A549 (cell line): Measurements from ENCODE around the gene GALNTL6. TPM values are rescaled to one million over a fixed set of nuclear protein-coding genes. Genes with fewer than 3 reads are reported as not detected.

Experiments
- ATAC-seq, 2 experiments: fragments of 200-7000 bp in 1 of 2; fragments of >200 bp in 1 of 2; cut with Nextera tagmentation in 1 of 2; cut with Tn5 transposase in 1 of 2; 3 replicates each; pipeline versions ENCODE4 v1.8.0 to v1.9.1; 2018 to 2020; ENCODE audit warnings: mild to moderate bottlenecking in 1 of 2, moderate library complexity in 1 of 2
- CTCF ChIA-PET: fragments of 300-600 bp; sonication (Branson Sonifier 250); formaldehyde crosslinking; extraction: SDS; loops from one replicate; lab custom pipeline; 2021; ENCODE audit warnings: antibody characterized with exemption, inconsistent platforms; lab: Yijun Ruan, JAX
- POLR2A ChIA-PET: fragments of 350-600 bp; formaldehyde crosslinking; extraction: SDS; loops from one replicate; lab custom pipeline; 2021; ENCODE audit warnings: antibody characterized with exemption, inconsistent platforms; lab: Yijun Ruan, JAX
- DNase-seq, 2 experiments: peaks; one replicate each; pipeline versions ENCODE4 v3.0.0 to v3.0.0-alpha.2; 2011 to 2016; ENCODE audit warnings: low read depth in 1 of 2, low spot score in 1 of 2
- FAIRE-seq: peaks from 2 replicates; lab custom pipeline; 2011; peaks lifted over from hg19 to GRCh38; lab: Jason Lieb, UNC
- H3K27ac ChIP-seq, 2 experiments: fragments of >200 bp; sonication (Bioruptor Twin); formaldehyde crosslinking; 3 replicates each; pipeline ENCODE4 v1.5.1; 2016 to 2017
- H3K4me1 ChIP-seq: fragments of >200 bp; sonication (Bioruptor Twin); formaldehyde crosslinking; 3 replicates; pipeline ENCODE4 v1.6.1; 2016
- H3K4me2 ChIP-seq: fragments of >200 bp; sonication (Bioruptor Twin); formaldehyde crosslinking; 3 replicates; pipeline ENCODE4 v1.6.1; 2016
- H3K4me3 ChIP-seq: fragments of >200 bp; sonication (Bioruptor Twin); formaldehyde crosslinking; 3 replicates; pipeline ENCODE4 v1.5.1; 2016
- H3K9me3 ChIP-seq: fragments of >200 bp; sonication (Bioruptor Twin); formaldehyde crosslinking; 3 replicates; pipeline ENCODE4 v1.6.1; 2016
- ATOH8 ChIP-seq: fragments of 250-450 bp; sonication (Bioruptor Pico); IDR thresholded peaks from 2 replicates; pipeline ENCODE4 v1.5.0; 2020; ENCODE audit warnings: low read depth, mild to moderate bottlenecking, moderate library complexity
- BCL3 ChIP-seq: fragments of >200 bp; sonication (Bioruptor Twin); formaldehyde crosslinking; IDR thresholded peaks from 3 replicates; pipeline ENCODE4 v1.6.1; 2016
- CBX2 ChIP-seq: fragments of 200-600 bp; sonication (generic); IDR thresholded peaks from 2 replicates; pipeline ENCODE4 v1.6.1; 2016; ENCODE audit warnings: low read depth, mild to moderate bottlenecking, borderline replicate concordance
- E2F6 ChIP-seq: IDR thresholded peaks from 2 replicates; pipeline ENCODE4 v1.6.1; 2012; ENCODE audit warnings: low read depth, borderline replicate concordance
- EHF ChIP-seq: fragments of 250-450 bp; sonication (Bioruptor Pico); IDR thresholded peaks from 2 replicates; pipeline ENCODE4 v1.5.0; 2020; ENCODE audit warnings: mild to moderate bottlenecking
- EHMT2 ChIP-seq: fragments of 200-600 bp; sonication (generic); IDR thresholded peaks from 2 replicates; pipeline ENCODE4 v1.6.1; 2016; ENCODE audit warnings: antibody characterized with exemption, low read depth, mild to moderate bottlenecking, moderate library complexity
- EP300 ChIP-seq, 2 experiments: fragments of >200 bp; sonication (Bioruptor Twin); formaldehyde crosslinking; IDR thresholded peaks; 2 replicates in 1 of 2; 3 replicates in 1 of 2; pipeline ENCODE4 v1.6.1; 2016 to 2017
- ESRRA ChIP-seq: fragments of 150-350 bp; IDR thresholded peaks from 2 replicates; pipeline ENCODE4 v1.6.1; 2014; ENCODE audit warnings: mild to moderate bottlenecking, low read length, borderline replicate concordance
- FOSL2 ChIP-seq, 2 experiments: fragments of 450-650 bp in 1 of 2; fragments of >200 bp in 1 of 2; sonication (Bioruptor Twin) in 1 of 2; formaldehyde crosslinking; IDR thresholded peaks; 2 replicates each; pipeline versions ENCODE4 v1.5.0 to v1.6.1; 2016 to 2020; ENCODE audit warnings: mild to moderate bottlenecking in 1 of 2, moderate library complexity in 1 of 2
- FOXS1 ChIP-seq: fragments of 250-450 bp; sonication (Bioruptor Pico); IDR thresholded peaks from 2 replicates; pipeline ENCODE4 v1.5.0; 2020; ENCODE audit warnings: mild to moderate bottlenecking, moderate library complexity
- GATA3 ChIP-seq: IDR thresholded peaks from 2 replicates; pipeline ENCODE4 v1.6.1; 2012; ENCODE audit warnings: borderline replicate concordance
- HES2 ChIP-seq: fragments of >200 bp; sonication (Bioruptor Twin); formaldehyde crosslinking; IDR thresholded peaks from 2 replicates; pipeline ENCODE4 v1.6.1; 2016
- HMGXB4 ChIP-seq: fragments of 250-450 bp; sonication (Bioruptor Pico); IDR thresholded peaks from 2 replicates; pipeline ENCODE4 v1.5.0; 2021; ENCODE audit warnings: mild to moderate bottlenecking, moderate library complexity, borderline replicate concordance
- HOXB13 ChIP-seq: fragments of 250-450 bp; sonication (Bioruptor Pico); IDR thresholded peaks from 2 replicates; pipeline ENCODE4 v1.5.0; 2020; ENCODE audit warnings: low read depth, mild to moderate bottlenecking, moderate library complexity
- JUN ChIP-seq, 2 experiments: fragments of >200 bp; sonication (Bioruptor Twin); formaldehyde crosslinking; IDR thresholded peaks; 2 replicates in 1 of 2; 3 replicates in 1 of 2; pipeline ENCODE4 v1.6.1; 2016 to 2017
- JUNB ChIP-seq: fragments of >200 bp; sonication (Bioruptor Twin); formaldehyde crosslinking; IDR thresholded peaks from 2 replicates; pipeline ENCODE4 v1.6.1; 2016
- MAFK ChIP-seq: fragments of 450-650 bp; IDR thresholded peaks from 2 replicates; pipeline ENCODE4 v1.6.1; 2014; ENCODE audit not compliant: partially characterized antibody
- MAZ ChIP-seq: fragments of 150-350 bp; IDR thresholded peaks from 2 replicates; pipeline ENCODE4 v1.6.1; 2014; ENCODE audit warnings: antibody characterized with exemption, low read depth, low read length, borderline replicate concordance
- MYC ChIP-seq: IDR thresholded peaks from 2 replicates; pipeline ENCODE4 v1.6.1; 2012; ENCODE audit warnings: mild to moderate bottlenecking, inconsistent platforms, low read length, improper control_type of control experiment, borderline replicate concordance
- NFE2L2 ChIP-seq: fragments of 150-350 bp; conservative IDR thresholded peaks from 2 replicates; pipeline ENCODE4 v1.6.1; 2014; ENCODE audit warnings: low read length
- NPAS2 ChIP-seq: fragments of 250-450 bp; sonication (Bioruptor Pico); IDR thresholded peaks from 2 replicates; pipeline ENCODE4 v1.8.0; 2022; ENCODE audit warnings: mild to moderate bottlenecking, moderate library complexity, borderline replicate concordance
- PHF8 ChIP-seq: fragments of 200-600 bp; sonication (generic); IDR thresholded peaks from 2 replicates; pipeline ENCODE4 v1.6.1; 2016; ENCODE audit warnings: low read depth, mild to moderate bottlenecking, antibody characterized with exemption, moderate library complexity, borderline replicate concordance
- RARB ChIP-seq: fragments of 250-450 bp; sonication (Bioruptor Pico); IDR thresholded peaks from 2 replicates; pipeline ENCODE4 v1.8.0; 2021; ENCODE audit warnings: mild to moderate bottlenecking, moderate library complexity
- RFX5 ChIP-seq: fragments of 450-650 bp; IDR thresholded peaks from 2 replicates; pipeline ENCODE4 v1.7.1; 2014; ENCODE audit warnings: antibody characterized with exemption, mild to moderate bottlenecking, moderate library complexity
- SREBF2 ChIP-seq: fragments of 450-650 bp; IDR thresholded peaks from 2 replicates; pipeline ENCODE4 v1.6.1; 2014; ENCODE audit warnings: mild to moderate bottlenecking, moderate library complexity
- WGBS: methylation state at CpG from one replicate; pipeline ENCODE4 v1.1.6; 2017; ENCODE audit errors: missing lambda C conversion rate; 5-methylcytosine and 5-hydroxymethylcytosine counted together
- polyA plus RNA-seq, 4 experiments: library from polyadenylated mRNA; depleted of rRNA in 3 of 4; stranded (reverse); fragments of >200 nt; fragmentation: RNase III in 1 of 4; extraction: RNeasy Plus Mini Kit Qiagen cat#74134 plus additional on column Dnase treatment in 1 of 4; gene quantifications; 2 replicates in 3 of 4; 3 replicates in 1 of 4; pipeline ENCODE4 v1.2.3, GENCODE V29; 2011 to 2017

The GALNTL6 gene
- polyA plus RNA-seq, 2 of the 4 experiments (the other 2 are of a cell fraction): 0.06 to 0.49 TPM

GRCh38 chr4:172843192-172843591 is 1030.0 kb downstream of the GALNTL6 start:
- TF ChIP-seq HES2 (no peak), MYC (no peak), RARB (CRISPR knock-in tag) (no peak), EP300 (IDR thresholded peaks at IDR 0.05) (no peak), BCL3 (no peak), NPAS2 (CRISPR knock-in tag) (no peak), MAFK (no peak), FOXS1 (no peak), ATOH8 (CRISPR knock-in tag) (no peak), JUN (IDR thresholded peaks at IDR 0.05) (no peak), EHMT2 (no peak), HMGXB4 (CRISPR knock-in tag) (no peak), JUNB (no peak), FOSL2 (IDR thresholded peaks at IDR 0.05) (no peak), FOSL2 (CRISPR knock-in tag; IDR thresholded peaks at IDR 0.05) (no peak), MAZ (no peak)
- TF ChIP-seq, all 56 proteins: peak for 0
- 49% methylated on average over 4 of the region's 4 CpGs for WGBS
- Histone ChIP-seq H3K9me3 (no peaks in the 10 kb centered on the region), H3K4me2 (no peak overlapping the region), H3K4me3 (no peak overlapping the region), H3K4me1 (0 out of 3 replicates have a peak, but pooled peaks cover 5% of the 10 kb centered on the region), H3K27ac (no peak overlapping the region)
- DNase-seq: no peak
- ChIA-PET POLR2A (no interaction called here), CTCF (no interaction called here)
- ATAC-seq: no peak
- FAIRE-seq: no peak

GRCh38 chr4:172844556-172844955 is 1031.4 kb downstream of the GALNTL6 start:
- ChIA-PET POLR2A (no interaction called here), CTCF (no interaction called here)
- WGBS: 85% methylated on average over 4 of the region's 4 CpGs
- TF ChIP-seq GATA3: no peak
- TF ChIP-seq CBX2: no peak
- no peak overlapping the region for H3K4me2 ChIP-seq
- FAIRE-seq (no peak), ATAC-seq (no peak), DNase-seq (no peak)
- no peak overlapping the region for H3K4me3 ChIP-seq
- H3K27ac ChIP-seq: no peak overlapping the region
- H3K4me1 ChIP-seq: 0 out of 3 replicates have a peak, but pooled peaks cover 5% of the 10 kb centered on the region
- no peaks in the 10 kb centered on the region for H3K9me3 ChIP-seq

- FAIRE-seq: no peak
- TF ChIP-seq EHF (CRISPR knock-in tag) (no peak), PHF8 (no peak), SREBF2 (no peak), HOXB13 (CRISPR knock-in tag) (no peak), HMGXB4 (CRISPR knock-in tag) (no peak), BCL3 (no peak), ESRRA (no peak), E2F6 (no peak), MYC (no peak), NFE2L2 (no peak), MAZ (no peak), RFX5 (no peak), NPAS2 (CRISPR knock-in tag) (no peak)
- Histone ChIP-seq H3K4me2 (no peak overlapping the region), H3K4me1 (no peaks in the 10 kb centered on the region), H3K9me3 (no peaks in the 10 kb centered on the region), H3K4me3 (no peak overlapping the region), H3K27ac (no peak overlapping the region)
- ChIA-PET CTCF (no interaction called here), POLR2A (no interaction called here)
- no peak for DNase-seq
- ATAC-seq: no peak
- WGBS: 91% methylated on average over 3 of the region's 3 CpGs
These were observed 1032.1 kb downstream of the GALNTL6 start for GRCh38 chr4:172845281-172845680.
